BLaER1 (cell line): ENCODE measurements around the gene AKAP6.

Experiments
- H3K27ac ChIP-seq: shearing (Covaris generic); formaldehyde crosslinking; 2 replicates; pipeline ENCODE4 v1.8.1; 2022
- H3K27me3 ChIP-seq: shearing (Covaris generic); formaldehyde crosslinking; 2 replicates; pipeline ENCODE4 v1.8.1; 2022
- H3K36me3 ChIP-seq: shearing (Covaris generic); formaldehyde crosslinking; 2 replicates; pipeline ENCODE4 v1.8.1; 2022
- H3K4me1 ChIP-seq: shearing (Covaris generic); formaldehyde crosslinking; 2 replicates; pipeline ENCODE4 v1.8.1; 2022
- H3K4me2 ChIP-seq: shearing (Covaris generic); formaldehyde crosslinking; 2 replicates; pipeline ENCODE4 v1.8.1; 2022
- H3K4me3 ChIP-seq: shearing (Covaris generic); formaldehyde crosslinking; 2 replicates; pipeline ENCODE4 v1.8.1; 2022
- H3K9ac ChIP-seq: shearing (Covaris generic); formaldehyde crosslinking; 2 replicates; pipeline ENCODE4 v1.8.1; 2022
- H3K9me3 ChIP-seq: shearing (Covaris generic); formaldehyde crosslinking; 2 replicates; pipeline ENCODE4 v1.8.1; 2022
- H4K20me1 ChIP-seq: shearing (Covaris generic); formaldehyde crosslinking; 2 replicates; pipeline ENCODE4 v1.8.1; 2022
- Cebpa-rat ChIP-seq: shearing (Covaris generic); IDR thresholded peaks from 2 replicates; pipeline ENCODE4 v1.8.1; 2022

The AKAP6 gene

DNA sequence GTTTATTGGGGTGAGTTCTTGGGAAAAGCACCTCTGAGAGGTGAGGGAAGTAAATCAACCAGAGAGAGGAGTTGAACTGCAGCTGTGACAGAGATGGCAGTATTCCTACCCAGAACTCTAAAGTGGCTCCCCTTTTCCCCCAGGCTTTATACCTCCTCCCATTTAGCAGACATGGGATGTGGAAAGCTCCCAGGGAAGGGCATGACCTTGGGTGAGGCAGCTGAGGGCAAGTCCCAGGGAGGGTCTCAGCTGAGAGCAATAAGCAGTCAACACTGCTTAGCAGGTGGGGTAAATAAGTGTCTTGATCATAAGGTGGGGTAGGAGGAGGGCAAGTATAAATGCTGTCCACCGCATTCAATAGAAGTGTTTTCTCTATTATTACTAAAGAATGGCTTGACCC, 143.0 kb downstream of the AKAP6 start:
- no peaks in the 10 kb centered on the region for H3K9me3 ChIP-seq

DNA sequence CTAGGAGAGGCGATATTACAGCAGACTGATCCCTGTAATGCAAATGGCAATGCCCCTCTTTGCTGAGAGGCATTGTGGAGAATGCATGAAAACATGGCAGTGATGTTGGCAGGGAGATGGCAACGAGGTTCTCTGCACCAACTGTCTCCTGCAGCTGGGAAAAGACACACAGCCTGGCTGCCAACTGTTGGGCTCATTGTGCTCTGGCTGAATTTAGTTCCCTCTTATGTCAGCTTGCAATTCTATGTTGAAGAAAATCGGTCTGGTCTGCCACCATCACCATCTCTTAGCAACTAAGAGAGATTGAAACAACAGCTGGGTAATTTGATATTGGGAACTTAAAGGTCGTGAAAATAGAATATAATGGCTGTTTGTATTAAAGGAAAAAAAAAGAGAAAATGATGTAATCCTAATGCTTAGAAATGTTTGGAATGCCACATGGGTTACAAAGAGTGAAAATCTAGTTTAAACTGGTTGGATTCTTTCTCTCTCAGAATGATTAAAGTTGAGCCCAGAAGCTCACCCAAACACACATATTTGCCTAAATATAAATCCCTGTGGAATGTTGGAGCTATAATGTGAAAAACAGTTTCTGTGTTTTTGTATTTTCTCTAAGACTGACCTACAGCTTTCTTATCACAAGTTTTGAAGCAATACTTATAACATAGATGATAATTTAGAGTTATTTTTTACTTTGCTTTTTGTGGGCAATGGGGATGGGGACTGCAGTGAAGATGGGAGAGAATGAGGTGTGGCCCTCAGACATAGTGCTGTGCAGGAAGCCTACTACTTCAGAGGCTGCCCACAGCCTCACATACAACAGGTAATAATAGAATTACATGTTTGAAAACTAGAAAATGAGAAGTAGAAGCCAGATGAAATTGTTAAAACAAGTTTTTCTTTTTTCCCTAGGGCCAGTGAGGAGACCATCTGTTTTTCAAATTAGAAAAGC, 143.7 kb downstream of the AKAP6 start:
- Histone ChIP-seq H3K4me1 (no peaks in the 10 kb centered on the region), H3K9me3 (no peaks in the 10 kb centered on the region), H3K36me3 (no peaks in the 10 kb centered on the region), H3K4me3 (no peak overlapping the region), H3K4me2 (no peak overlapping the region), H3K27me3 (no peaks in the 10 kb centered on the region), H4K20me1 (no peaks in the 10 kb centered on the region), H3K27ac (no peak overlapping the region), H3K9ac (no peak overlapping the region)
- no peak for TF ChIP-seq Cebpa-rat

More for the DNA sequence above, 143.0 kb downstream of the AKAP6 start:
- H4K20me1 ChIP-seq, result no peaks in the 10 kb centered on the region
- H3K4me1 ChIP-seq, result no peaks in the 10 kb centered on the region
- no peaks in the 10 kb centered on the region for H3K27me3 ChIP-seq
- no peak overlapping the region for H3K9ac ChIP-seq
- H3K4me3 ChIP-seq, result no peak overlapping the region
- TF ChIP-seq Cebpa-rat, result no peak
- H3K4me2 ChIP-seq, result no peak overlapping the region
- H3K27ac ChIP-seq, result no peak overlapping the region
- no peaks in the 10 kb centered on the region for H3K36me3 ChIP-seq

DNA sequence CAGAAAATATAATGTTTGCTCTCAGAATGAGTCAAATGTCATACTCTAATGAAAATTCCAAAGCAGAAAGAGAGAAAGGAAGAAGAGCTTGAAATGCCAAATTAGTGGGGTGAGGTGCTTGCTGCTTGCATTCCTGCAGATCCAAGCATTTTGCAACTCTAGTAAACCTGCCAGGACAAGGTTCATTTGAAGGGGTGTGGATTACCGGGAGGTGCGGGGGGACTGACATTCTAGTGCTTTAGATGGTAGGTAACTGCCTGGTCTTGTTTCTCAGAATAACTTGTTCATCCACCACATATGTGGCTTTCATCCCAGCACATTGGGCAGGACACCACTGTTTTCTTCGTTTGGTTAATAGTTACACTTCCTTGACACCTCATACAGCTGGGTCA, 144.4 kb downstream of the AKAP6 start:
- Histone ChIP-seq H3K27me3 (no peaks in the 10 kb centered on the region), H3K9ac (no peak overlapping the region), H4K20me1 (no peaks in the 10 kb centered on the region), H3K9me3 (no peaks in the 10 kb centered on the region), H3K36me3 (no peaks in the 10 kb centered on the region), H3K4me2 (no peak overlapping the region), H3K4me3 (no peak overlapping the region), H3K4me1 (no peaks in the 10 kb centered on the region), H3K27ac (no peak overlapping the region)
- no peak for TF ChIP-seq Cebpa-rat

DNA sequence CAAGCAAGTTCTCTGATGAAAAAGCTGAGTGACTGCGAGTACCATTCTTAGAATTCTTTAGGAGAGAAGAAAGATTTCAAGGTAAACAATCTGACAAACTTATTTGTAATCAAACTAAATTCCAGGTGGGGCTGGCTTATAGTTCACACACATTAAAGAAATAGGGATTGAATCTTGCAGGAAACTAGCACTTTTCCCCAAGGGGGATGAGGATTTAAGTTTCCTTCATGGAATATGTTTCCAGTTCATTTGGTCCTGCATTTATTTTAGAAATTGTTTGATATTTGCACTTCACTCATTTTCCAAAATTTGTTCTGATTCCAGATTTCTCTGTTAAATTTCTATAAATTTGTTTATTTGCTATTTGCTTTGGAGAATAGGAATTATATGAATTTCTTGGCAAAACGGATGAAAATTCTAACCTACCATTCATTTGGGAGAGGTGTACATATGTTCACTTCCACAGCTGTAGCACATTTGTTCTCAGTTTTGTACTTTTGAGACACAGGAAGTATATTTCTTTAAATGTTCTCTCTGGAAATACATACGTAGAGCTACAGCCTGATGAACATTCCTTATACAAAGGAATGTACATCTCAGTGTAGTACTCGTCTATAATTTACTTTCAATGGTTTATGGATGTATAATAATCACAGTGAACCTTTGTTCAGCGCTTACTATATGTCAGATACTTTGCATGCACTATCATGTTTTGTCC, 145.5 kb downstream of the AKAP6 start:
- H4K20me1 ChIP-seq, result no peaks in the 10 kb centered on the region
- no peaks in the 10 kb centered on the region for H3K27me3 ChIP-seq
- H3K9me3 ChIP-seq, result no peaks in the 10 kb centered on the region
- H3K27ac ChIP-seq, result no peak overlapping the region
- TF ChIP-seq Cebpa-rat, result no peak
- no peak overlapping the region for H3K4me2 ChIP-seq
- H3K9ac ChIP-seq, result no peak overlapping the region
- H3K36me3 ChIP-seq, result no peaks in the 10 kb centered on the region
- no peaks in the 10 kb centered on the region for H3K4me1 ChIP-seq
- no peak overlapping the region for H3K4me3 ChIP-seq

DNA sequence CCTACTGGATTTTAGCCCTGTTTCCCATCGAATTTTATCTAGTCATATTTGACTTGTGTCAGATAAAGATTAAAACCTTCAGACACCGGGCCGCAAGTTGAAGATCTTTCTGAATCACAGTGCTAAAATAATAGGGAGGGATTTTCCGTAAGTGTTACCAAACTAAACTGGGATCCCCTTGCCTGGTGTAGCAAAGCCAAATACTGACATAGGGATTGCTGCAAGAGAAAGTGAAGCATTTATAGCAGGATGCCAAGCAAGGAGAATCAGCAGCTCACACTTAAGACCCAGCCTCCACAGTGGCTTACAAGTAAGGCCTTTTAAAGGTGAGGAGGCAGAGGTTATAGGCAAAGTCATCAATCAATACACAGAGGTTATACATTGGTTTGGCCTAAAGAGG, 147.4 kb downstream of the AKAP6 start:
- Histone ChIP-seq H3K9me3 (no peaks in the 10 kb centered on the region), H3K4me1 (no peaks in the 10 kb centered on the region), H3K4me2 (no peak overlapping the region), H3K4me3 (no peak overlapping the region), H3K27ac (no peak overlapping the region), H3K36me3 (no peaks in the 10 kb centered on the region), H3K27me3 (no peaks in the 10 kb centered on the region), H4K20me1 (no peaks in the 10 kb centered on the region), H3K9ac (no peak overlapping the region)
- TF ChIP-seq Cebpa-rat, result no peak

DNA sequence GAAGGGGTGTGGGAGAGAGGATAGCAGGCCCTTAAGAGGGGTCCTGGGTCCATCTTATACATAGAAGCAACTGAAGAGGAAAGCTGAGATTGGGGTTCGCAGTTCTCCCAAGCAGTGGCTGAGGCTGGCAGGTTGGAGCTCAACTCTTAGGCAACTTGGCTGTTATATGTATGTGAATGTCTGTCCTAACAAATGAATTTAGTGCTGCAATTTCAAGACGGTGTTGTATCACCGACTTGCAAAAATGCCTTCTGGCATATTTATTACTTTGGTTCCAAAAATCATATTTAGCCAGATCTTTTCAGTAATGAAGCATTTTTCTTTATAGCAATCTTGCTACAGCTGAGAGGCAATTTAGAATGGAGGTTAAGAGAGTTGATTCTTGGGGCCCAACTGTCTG, 148.3 kb downstream of the AKAP6 start:
- TF ChIP-seq Cebpa-rat, result no peak
- Histone ChIP-seq H3K27ac (no peak overlapping the region), H3K4me1 (no peaks in the 10 kb centered on the region), H3K9ac (no peak overlapping the region), H3K27me3 (no peaks in the 10 kb centered on the region), H3K4me3 (no peak overlapping the region), H3K4me2 (no peak overlapping the region), H3K9me3 (no peaks in the 10 kb centered on the region), H4K20me1 (no peaks in the 10 kb centered on the region), H3K36me3 (no peaks in the 10 kb centered on the region)

DNA sequence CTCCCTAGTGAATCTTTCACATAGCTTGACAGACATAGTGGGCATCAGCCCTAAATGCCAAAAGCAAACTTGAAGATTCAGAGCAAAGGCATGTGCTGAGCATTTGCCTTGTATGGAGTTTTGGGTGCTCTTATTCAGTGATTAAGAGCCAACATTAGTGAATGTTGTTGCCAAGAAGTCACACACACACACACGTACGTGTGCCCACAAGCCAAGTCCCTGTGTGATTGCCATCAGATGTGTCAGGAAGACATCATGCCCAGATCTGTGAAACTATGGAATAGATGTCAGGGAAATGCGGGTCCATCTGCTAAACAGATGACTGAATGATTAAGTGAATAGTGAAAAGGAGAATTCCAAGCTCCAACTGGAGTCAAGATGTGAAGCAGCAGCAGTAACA, 149.0 kb downstream of the AKAP6 start:
- Histone ChIP-seq H3K27ac (no peak overlapping the region), H3K4me3 (no peak overlapping the region), H3K4me1 (no peaks in the 10 kb centered on the region), H3K9ac (no peak overlapping the region), H3K36me3 (no peaks in the 10 kb centered on the region), H3K27me3 (no peaks in the 10 kb centered on the region), H3K9me3 (no peaks in the 10 kb centered on the region), H3K4me2 (no peak overlapping the region), H4K20me1 (no peaks in the 10 kb centered on the region)
- TF ChIP-seq Cebpa-rat, result no peak

DNA sequence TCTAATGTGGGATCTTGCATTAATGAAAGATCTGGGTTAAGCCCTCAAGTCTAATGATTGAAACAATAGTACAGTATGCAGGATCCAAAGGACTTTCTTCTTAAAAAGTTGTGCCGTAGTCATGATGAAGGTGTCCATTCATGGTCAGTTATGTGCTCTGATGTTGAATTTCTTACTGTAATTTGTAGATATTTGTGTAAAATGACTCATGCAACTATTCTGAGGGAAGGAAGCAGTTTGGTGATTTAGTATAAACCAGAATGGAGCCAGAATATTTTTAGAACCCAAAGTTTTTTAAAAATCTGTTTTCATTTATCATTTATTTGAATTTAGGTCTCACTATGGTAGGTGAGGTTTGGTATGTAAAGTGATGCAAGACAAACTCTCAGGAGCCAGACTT, 151.2 kb downstream of the AKAP6 start:
- Histone ChIP-seq H3K4me2 (no peak overlapping the region), H3K27me3 (no peaks in the 10 kb centered on the region), H3K4me1 (no peaks in the 10 kb centered on the region), H3K9ac (no peak overlapping the region), H4K20me1 (no peaks in the 10 kb centered on the region), H3K36me3 (no peaks in the 10 kb centered on the region), H3K4me3 (no peak overlapping the region), H3K9me3 (no peaks in the 10 kb centered on the region), H3K27ac (no peak overlapping the region)
- TF ChIP-seq Cebpa-rat, result no peak

DNA sequence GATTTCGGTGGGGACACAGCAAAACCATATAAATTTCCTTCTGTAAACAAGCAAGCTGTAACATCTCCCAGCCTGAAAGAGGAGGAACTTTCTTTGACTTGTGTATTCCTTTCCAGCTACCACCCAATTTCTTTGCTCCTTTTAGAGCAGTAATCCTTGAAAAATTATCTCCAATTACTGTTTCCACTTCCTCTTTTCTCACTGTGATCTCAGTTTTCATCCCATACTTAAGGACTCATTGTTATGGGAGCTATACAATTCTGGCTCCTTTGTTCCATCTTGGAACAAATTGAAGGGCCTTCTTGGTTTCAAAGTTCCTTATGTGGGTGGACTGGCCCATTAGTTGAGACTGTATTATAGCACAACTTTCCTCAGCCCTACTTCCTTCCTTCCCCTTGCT, 152.6 kb downstream of the AKAP6 start:
- no peaks in the 10 kb centered on the region for H3K36me3 ChIP-seq
- no peak overlapping the region for H3K9ac ChIP-seq
- TF ChIP-seq Cebpa-rat, result no peak
- no peaks in the 10 kb centered on the region for H3K9me3 ChIP-seq
- H3K4me1 ChIP-seq, result no peaks in the 10 kb centered on the region
- H3K4me3 ChIP-seq, result no peak overlapping the region
- H3K27ac ChIP-seq, result no peak overlapping the region
- no peaks in the 10 kb centered on the region for H3K27me3 ChIP-seq
- no peak overlapping the region for H3K4me2 ChIP-seq
- H4K20me1 ChIP-seq, result no peaks in the 10 kb centered on the region

DNA sequence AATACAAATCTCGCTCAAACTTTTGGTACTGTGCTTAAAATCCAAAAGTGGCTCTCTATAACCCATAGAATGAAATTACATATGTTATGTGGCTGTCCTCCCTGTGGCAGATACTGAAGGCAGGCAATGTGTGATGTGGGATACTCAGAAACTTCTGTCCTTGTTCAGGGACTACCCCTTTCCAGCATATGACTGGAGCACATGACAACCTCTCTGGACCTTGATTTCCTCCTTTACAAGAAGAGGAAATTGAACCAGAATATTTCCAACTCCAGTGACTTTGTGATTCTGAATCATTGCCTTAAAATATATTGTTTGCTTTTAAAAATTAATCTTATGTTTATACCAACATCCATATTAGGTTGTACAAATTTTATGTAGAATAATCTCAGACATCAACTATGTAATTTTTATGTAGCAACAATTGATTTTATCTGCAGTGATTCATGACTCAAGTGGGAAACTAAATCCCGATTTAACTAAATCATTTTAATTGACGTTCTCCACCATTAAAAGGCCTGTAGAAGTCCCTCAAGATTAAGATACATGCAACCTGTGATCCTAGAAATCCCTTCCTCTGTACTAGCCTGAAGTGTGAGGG, 162.4 kb downstream of the AKAP6 start:
- Histone ChIP-seq H3K9ac (no peak overlapping the region), H3K36me3 (no peaks in the 10 kb centered on the region), H3K27ac (no peak overlapping the region), H3K4me3 (no peak overlapping the region), H4K20me1 (no peaks in the 10 kb centered on the region), H3K4me2 (no peak overlapping the region), H3K9me3 (no peaks in the 10 kb centered on the region), H3K27me3 (no peaks in the 10 kb centered on the region), H3K4me1 (no peaks in the 10 kb centered on the region)
- TF ChIP-seq Cebpa-rat, result no peak
